Prostate gland (tissue), 2 donors: ENCODE data around the gene MBNL2. TPM values are rescaled to one million over a fixed set of nuclear protein-coding genes. Genes with fewer than 3 reads are reported as not detected.

Experiments
- DNase-seq: peaks from one replicate; pipeline ENCODE4 v3.0.0-alpha.2; 2019; ENCODE audit warnings: low spot score
- H3K27ac ChIP-seq, 2 donors: fragments of 200-600 bp; sonication (generic); 2 replicates each; pipeline ENCODE4 v1.5.1; 2017 to 2019
- H3K27me3 ChIP-seq: fragments of 200-600 bp; sonication (generic); replicated peaks from 2 replicates; pipeline ENCODE4 v1.5.1; 2019; ENCODE audit not compliant: insufficient read depth
- H3K36me3 ChIP-seq, 2 donors: fragments of 200-600 bp; sonication (generic); 1 replicate in 1 of 2; 2 replicates in 1 of 2; pipeline versions ENCODE4 v1.5.1 to v1.8.1; 2017 to 2019
- H3K4me1 ChIP-seq: fragments of 200-600 bp; sonication (generic); replicated peaks from 2 replicates; pipeline ENCODE4 v1.5.1; 2019
- H3K4me3 ChIP-seq, 2 donors: fragments of 200-600 bp; sonication (generic); 2 replicates each; pipeline ENCODE4 v1.5.1; 2017 to 2019
- H3K9me3 ChIP-seq: fragments of 200-600 bp; sonication (generic); 2 replicates; pipeline ENCODE4 v1.5.1; 2017
- CTCF ChIP-seq, 4 experiments: fragments of 200-600 bp in 2 of 4; fragments of 450-650 bp in 2 of 4; sonication (generic) in 2 of 4; IDR thresholded peaks; 1 replicate in 3 of 4; 2 replicates in 1 of 4; pipeline ENCODE4 v1.5.1; 2016 to 2019; ENCODE audit warnings: antibody characterized with exemption in 4 of 4, mild to moderate bottlenecking in 2 of 4, moderate library complexity in 2 of 4
- POLR2A ChIP-seq: fragments of 450-650 bp; IDR thresholded peaks from one replicate; pipeline ENCODE4 v1.6.1; 2016; ENCODE audit warnings: antibody characterized with exemption, mild to moderate bottlenecking
- POLR2AphosphoS5 ChIP-seq: sonication (generic); formaldehyde crosslinking; IDR thresholded peaks from one replicate; pipeline ENCODE4 v1.6.1; 2017; ENCODE audit warnings: antibody characterized with exemption
- WGBS: methylation state at CpG from one replicate; pipeline ENCODE4 v1.1.5; 2018; 5-methylcytosine and 5-hydroxymethylcytosine counted together
- intact Hi-C: fragments of 100-400 bp; cut with DNase I; formaldehyde crosslinking; loops from one replicate; pipeline ENCODE4 v1.14.2; 2022
- total RNA-seq, 2 donors: library from RNA; depleted of rRNA; stranded (reverse); fragments of >200 nt; gene quantifications; one replicate each; pipeline ENCODE4 v1.1.0, GENCODE V29; 2016

MBNL2 gene
- total RNA-seq, 2 donors from 2014 or later = 59.1 to 85.7 TPM

GRCh38 chr13:97380696-97381095 lies 158.6 kb downstream of the MBNL2 start:
- DNase-seq = no peak
- intact Hi-C loops = no loop called here
- Histone ChIP-seq H3K9me3 (no peaks in the 10 kb centered on the region), H3K4me3 (no peak overlapping the region), H3K4me1 (no peaks in the 10 kb centered on the region), H3K36me3 (no peaks in the 10 kb centered on the region), H3K27me3 (no peaks in the 10 kb centered on the region), H3K27ac (no peak overlapping the region)
- 91% methylated on average over 6 of the region's 6 CpGs for WGBS
- TF ChIP-seq POLR2A (no peak), POLR2AphosphoS5 (no peak), CTCF (IDR thresholded peaks at IDR 0.05) (no peak)

GRCh38 chr13:97381189-97381588 lies 159.1 kb downstream of the MBNL2 start:
- H3K27me3 ChIP-seq = no peaks in the 10 kb centered on the region
- no peak overlapping the region for H3K4me3 ChIP-seq
- H3K27ac ChIP-seq = no peak overlapping the region
- DNase-seq = no peak
- no peaks in the 10 kb centered on the region for H3K4me1 ChIP-seq
- no peaks in the 10 kb centered on the region for H3K9me3 ChIP-seq
- H3K36me3 ChIP-seq = no peaks in the 10 kb centered on the region
- intact Hi-C loops = no loop called here
- WGBS = 97% methylated on average over 1 of the region's 1 CpG
- TF ChIP-seq POLR2AphosphoS5 (no peak), CTCF (IDR thresholded peaks at IDR 0.05) (no peak), POLR2A (no peak)

GRCh38 chr13:97382276-97382675 lies 160.1 kb downstream of the MBNL2 start:
- Histone ChIP-seq H3K4me3 (no peak overlapping the region), H3K4me1 (no peaks in the 10 kb centered on the region), H3K36me3 (no peaks in the 10 kb centered on the region), H3K27ac (no peak overlapping the region), H3K9me3 (no peaks in the 10 kb centered on the region), H3K27me3 (no peaks in the 10 kb centered on the region)
- WGBS = 96% methylated on average over 5 of the region's 5 CpGs
- DNase-seq = no peak
- intact Hi-C loops = no loop called here
- TF ChIP-seq POLR2A = no peak
- no peak for TF ChIP-seq POLR2AphosphoS5
- TF ChIP-seq CTCF (IDR thresholded peaks at IDR 0.05) = no peak

- no peaks in the 10 kb centered on the region for H3K36me3 ChIP-seq
- no peaks in the 10 kb centered on the region for H3K27me3 ChIP-seq
- H3K27ac ChIP-seq = no peak overlapping the region
- intact Hi-C loops = no loop called here
- DNase-seq = no peak
- WGBS = 80% methylated on average over 2 of the region's 2 CpGs
- no peaks in the 10 kb centered on the region for H3K9me3 ChIP-seq
- TF ChIP-seq CTCF (IDR thresholded peaks at IDR 0.05) (no peak), POLR2A (no peak), POLR2AphosphoS5 (no peak)
- H3K4me3 ChIP-seq = no peak overlapping the region
- H3K4me1 ChIP-seq = no peaks in the 10 kb centered on the region
These were observed 162.2 kb downstream of the MBNL2 start for GRCh38 chr13:97384371-97384770.

GRCh38 chr13:97385146-97385545 lies 163.0 kb downstream of the MBNL2 start:
- H3K27ac ChIP-seq = no peak overlapping the region
- H3K36me3 ChIP-seq = no peaks in the 10 kb centered on the region
- TF ChIP-seq POLR2AphosphoS5 (no peak), POLR2A (no peak), CTCF (IDR thresholded peaks at IDR 0.05) (no peak)
- H3K27me3 ChIP-seq = no peaks in the 10 kb centered on the region
- intact Hi-C loops = no loop called here
- H3K9me3 ChIP-seq = no peaks in the 10 kb centered on the region
- H3K4me3 ChIP-seq = no peak overlapping the region
- DNase-seq = no peak
- no peaks in the 10 kb centered on the region for H3K4me1 ChIP-seq
